ENCODE results near the gene PPP2R2D. TPM values are rescaled to one million over a fixed set of nuclear protein-coding genes. Genes with fewer than 3 reads are reported as not detected.
"Not testable (repeated sequence)": the region's sequence is repeated elsewhere in the genome, so short reads cannot be mapped to it uniquely, and the experiment has no call there.

PPP2R2D gene
- total RNA-seq, 1 experiment from 2014 or later = 36.9 TPM

GRCh38 chr10:131974034-131974817 is 73.4 kb downstream of the PPP2R2D start:
- no peak for DNase-seq (ENCODE audit: low spot score)

GRCh38 chr10:131975003-131975402 is 74.2 kb downstream of the PPP2R2D start:
- no peak for DNase-seq (ENCODE audit: low spot score)

GRCh38 chr10:131975796-131976195 is 75.0 kb downstream of the PPP2R2D start:
- no peak for DNase-seq (ENCODE audit: low spot score)

GRCh38 chr10:131977323-131978096 is 76.7 kb downstream of the PPP2R2D start:
- DNase-seq (ENCODE audit: low spot score) = no peak

- no peak for DNase-seq (ENCODE audit: low spot score)
Observed at GRCh38 chr10:131978366-131978765, 77.6 kb downstream of the PPP2R2D start.

GRCh38 chr10:131978851-131979250 is 78.0 kb downstream of the PPP2R2D start:
- no peak for DNase-seq (ENCODE audit: low spot score)

- DNase-seq (ENCODE audit: low spot score) = no peak
Observed at GRCh38 chr10:131979336-131979735, 78.5 kb downstream of the PPP2R2D start.

- DNase-seq (ENCODE audit: low spot score) = no peak
Observed at GRCh38 chr10:131979821-131980270, 79.0 kb downstream of the PPP2R2D start.

- no peak for DNase-seq (ENCODE audit: low spot score)
Observed at GRCh38 chr10:131980321-131980720, 79.5 kb downstream of the PPP2R2D start.

- DNase-seq (ENCODE audit: low spot score) = no peak
Observed at GRCh38 chr10:131980761-131981428, 80.1 kb downstream of the PPP2R2D start.

- peak; percentile 92 for DNase-seq (ENCODE audit: low spot score)
Observed at GRCh38 chr10:131981429-131982184, 80.8 kb downstream of the PPP2R2D start, which contains the start of gene BNIP3. BNIP3 (minus strand) TSS chr10:131981923; CDS start chr10:131981806, 117 bp downstream.

- DNase-seq (ENCODE audit: low spot score) = no peak
Observed at GRCh38 chr10:131982185-131982756, 81.5 kb downstream of the PPP2R2D start.

GRCh38 chr10:131982796-131983195 is 82.0 kb downstream of the PPP2R2D start:
- no peak for DNase-seq (ENCODE audit: low spot score)

GRCh38 chr10:131983780-131984179 is 83.0 kb downstream of the PPP2R2D start:
- DNase-seq (ENCODE audit: low spot score) = peak; percentile 60

- not testable (repeated sequence) for DNase-seq (ENCODE audit: low spot score)
Observed at GRCh38 chr10:131986851-131987250, 86.0 kb downstream of the PPP2R2D start.

- not testable (repeated sequence) for DNase-seq (ENCODE audit: low spot score)
Observed at GRCh38 chr10:131987301-131987700, 86.5 kb downstream of the PPP2R2D start.

- DNase-seq (ENCODE audit: low spot score) = not testable (repeated sequence)
Observed at GRCh38 chr10:131987786-131988185, 87.0 kb downstream of the PPP2R2D start.

GRCh38 chr10:131991726-131992125 is 90.9 kb downstream of the PPP2R2D start:
- DNase-seq (ENCODE audit: low spot score) = no peak

- DNase-seq (ENCODE audit: low spot score) = no peak
Observed at GRCh38 chr10:131993275-131993674, 92.5 kb downstream of the PPP2R2D start.

- no peak for DNase-seq (ENCODE audit: low spot score)
Observed at GRCh38 chr10:131994435-131994834, 93.6 kb downstream of the PPP2R2D start.
